B cell (primary cell): Measurements from ENCODE around the gene GLB1L2. TPM values are rescaled to one million over a fixed set of nuclear protein-coding genes. Genes with fewer than 3 reads are reported as not detected.

Experiments used
- ATAC-seq: fragments of 200-7000 bp; cut with Tn5 transposase; one replicate; pipeline ENCODE4 v1.10.0; 2021; ENCODE audit warnings: low read depth, mild to moderate bottlenecking, moderate number of reproducible peaks, moderate library complexity
- CTCF ChIA-PET: fragments of 350-600 bp; sonication (Branson Sonifier 250); formaldehyde crosslinking; loops from one replicate; lab custom pipeline; 2021; ENCODE audit warnings: antibody characterized with exemption, inconsistent platforms; lab: Charles Lee
- POLR2A ChIA-PET: fragments of 350-600 bp; sonication (Branson Sonifier 250); formaldehyde crosslinking; loops from one replicate; lab custom pipeline; 2021; ENCODE audit warnings: antibody characterized with exemption; lab: Charles Lee
- DNase-seq: peaks from one replicate; pipeline ENCODE4 v3.0.0; 2013
- H2AFZ ChIP-seq: 2 replicates; pipeline ENCODE4 v1.6.1; 2012; ENCODE audit warnings: mild to moderate bottlenecking, low read depth, low read length; ENCODE audit not compliant: insufficient read depth, poor library complexity, severe bottlenecking
- H3K27ac ChIP-seq, 2 donors: 1 replicate in 1 of 2; 2 replicates in 1 of 2; pipeline ENCODE4 v1.5.1; 2012 to 2013; ENCODE audit warnings: low read length in 2 of 2, mild to moderate bottlenecking in 2 of 2, moderate library complexity in 1 of 2
- H3K27me3 ChIP-seq, 4 experiments: fragments of 200-600 bp in 1 of 4; sonication (generic) in 1 of 4; replicated peaks in 1 of 4; 1 replicate in 2 of 4; 2 replicates in 2 of 4; pipeline versions ENCODE4 v1.6.1 to v1.7.0; 2013 to 2016; ENCODE audit warnings: low read length in 3 of 4, mild to moderate bottlenecking in 2 of 4, mixed read lengths in 1 of 4, moderate library complexity in 1 of 4; ENCODE audit not compliant: insufficient read depth in 4 of 4, control insufficient read depth in 3 of 4; ENCODE audit errors: control extremely low read depth in 1 of 4
- H3K36me3 ChIP-seq, 2 experiments: replicated peaks in 1 of 2; 1 replicate in 1 of 2; 2 replicates in 1 of 2; pipeline versions ENCODE4 v1.6.1 to v1.7.1; 2013; ENCODE audit warnings: low read length in 1 of 2; ENCODE audit not compliant: insufficient read depth in 2 of 2, control insufficient read depth in 1 of 2; ENCODE audit errors: control extremely low read depth in 1 of 2, extremely low read depth in 1 of 2
- H3K4me1 ChIP-seq, 2 donors: fragments of 200-600 bp in 1 of 2; sonication (generic) in 1 of 2; 1 replicate in 1 of 2; 2 replicates in 1 of 2; pipeline versions ENCODE4 v1.5.1 to v1.6.1; 2013 to 2017; ENCODE audit warnings: low read length in 2 of 2; ENCODE audit not compliant: control insufficient read depth in 2 of 2, insufficient read depth in 2 of 2
- H3K4me2 ChIP-seq: replicated peaks from 2 replicates; pipeline ENCODE3; 2012; ENCODE audit warnings: mild to moderate bottlenecking, low read depth, low read length; ENCODE audit not compliant: poor library complexity, severe bottlenecking
- H3K4me3 ChIP-seq, 5 experiments: fragments of 200-600 bp in 1 of 5; sonication (generic) in 1 of 5; 1 replicate in 3 of 5; 2 replicates in 2 of 5; pipeline versions ENCODE4 v1.5.1 to v1.7.0; 2011 to 2016; ENCODE audit warnings: low read length in 4 of 5, mild to moderate bottlenecking in 4 of 5, low read depth in 2 of 5, control low read depth in 1 of 5, moderate library complexity in 1 of 5; ENCODE audit not compliant: insufficient read depth in 1 of 5; ENCODE audit errors: control extremely low read depth in 1 of 5, extremely low read depth in 1 of 5
- H3K79me2 ChIP-seq: fragments of 200-600 bp; sonication (generic); one replicate; pipeline ENCODE4 v1.6.0; 2016; ENCODE audit warnings: low read length; ENCODE audit not compliant: control insufficient read depth, insufficient read depth
- H3K9ac ChIP-seq: fragments of 200-600 bp; sonication (generic); 2 replicates; pipeline ENCODE4 v1.6.1; 2017; ENCODE audit warnings: mild to moderate bottlenecking, low read length, moderate library complexity
- H3K9me3 ChIP-seq, 3 donors: one replicate each; pipeline versions ENCODE4 v1.6.1 to v1.7.1; 2013; ENCODE audit warnings: low read length in 2 of 3; ENCODE audit not compliant: control insufficient read depth in 2 of 3, insufficient read depth in 1 of 3; ENCODE audit errors: control extremely low read depth in 1 of 3
- H4K20me1 ChIP-seq: 2 replicates; pipeline ENCODE4 v1.6.0; 2012; ENCODE audit warnings: mild to moderate bottlenecking, low read length; ENCODE audit not compliant: insufficient read depth, control insufficient read depth, poor library complexity, severe bottlenecking
- H3K27ac Mint-ChIP-seq: one replicate; pipeline ENCODE4 v1.8.0; 2021; ENCODE audit warnings: mixed read lengths
- H3K27me3 Mint-ChIP-seq: one replicate; pipeline ENCODE4 v1.8.0; 2021; ENCODE audit warnings: mixed read lengths
- H3K4me1 Mint-ChIP-seq: one replicate; pipeline ENCODE4 v1.8.0; 2021; ENCODE audit warnings: mixed read lengths
- H3K4me3 Mint-ChIP-seq: one replicate; pipeline ENCODE4 v1.8.0; 2021; ENCODE audit warnings: mixed read lengths
- H3K9me3 Mint-ChIP-seq: one replicate; pipeline ENCODE4 v1.8.0; 2022; ENCODE audit warnings: mixed read lengths; ENCODE audit not compliant: insufficient read depth
- CTCF ChIP-seq: fragments of 200-600 bp; IDR thresholded peaks from one replicate; pipeline ENCODE4 v1.8.0; 2022; ENCODE audit warnings: antibody characterized with exemption, mild to moderate bottlenecking
- EZH2 ChIP-seq: IDR thresholded peaks from 2 replicates; pipeline ENCODE4 v1.6.1; 2012; ENCODE audit warnings: borderline replicate concordance, low read depth, mild to moderate bottlenecking, moderate library complexity, low read length; ENCODE audit not compliant: insufficient read depth, poor library complexity, severe bottlenecking
- WGBS: methylation state at CpG from one replicate; pipeline ENCODE4 v1.1.5; 2013; ENCODE audit warnings: missing lambda C conversion rate; ENCODE audit not compliant: insufficient coverage; 5-methylcytosine and 5-hydroxymethylcytosine counted together
- intact Hi-C: fragments of 100-400 bp; cut with micrococcal nuclease; formaldehyde crosslinking; loops from one replicate; pipeline ENCODE4 v1.10.0; 2022
- polyA plus RNA-seq: library from polyadenylated mRNA; depleted of rRNA; stranded (reverse); fragments of >200 nt; gene quantifications from 2 replicates; pipeline ENCODE4 v1.2.3, GENCODE V29; 2012
- total RNA-seq, 2 donors: library from RNA; stranded (reverse); fragments of 120-200 nt in 1 of 2; gene quantifications; 1 replicate in 1 of 2; 2 replicates in 1 of 2; pipeline versions ENCODE4 v1.2.3 to v1.2.4, GENCODE V29; 2013 to 2022

GLB1L2 gene
- total and polyA plus RNA-seq, 2 donors (not counting 1 experiment from before 2014, with no cell fraction given), result 0.31 to 0.44 TPM

- H3K27me3 ChIP-seq, result no peaks in the 10 kb centered on the region
- H4K20me1 ChIP-seq, result no peaks in the 10 kb centered on the region
- Mint-ChIP-seq H3K4me3 (no peak overlapping the region), H3K27ac (no peak overlapping the region), H3K9me3 (no peaks in the 10 kb centered on the region), H3K4me1 (no peaks in the 10 kb centered on the region), H3K27me3 (peaks cover 3% of the 10 kb centered on the region)
- POLR2A ChIA-PET, result no interaction called here
- intact Hi-C loops, result no loop called here
- no peaks in the 10 kb centered on the region for H3K79me2 ChIP-seq
- H3K4me1 ChIP-seq, result no peaks in the 10 kb centered on the region
- H2AFZ ChIP-seq, result no peak overlapping the region
- H3K27ac ChIP-seq, result no peak overlapping the region
- no peak overlapping the region for H3K9ac ChIP-seq
- no peak for TF ChIP-seq EZH2
- TF ChIP-seq CTCF, result no peak
- no peaks in the 10 kb centered on the region for H3K9me3 ChIP-seq
- 67% methylated on average over 7 of the region's 9 CpGs for WGBS
- CTCF ChIA-PET, result no interaction called here
- ATAC-seq (no peak), DNase-seq (no peak)
- no peaks in the 10 kb centered on the region for H3K36me3 ChIP-seq
- H3K4me3 ChIP-seq, result no peak overlapping the region
- H3K4me2 ChIP-seq, result no peak overlapping the region
Observed at GRCh38 chr11:134374171-134374570, 42.4 kb downstream of the GLB1L2 start.

GRCh38 chr11:134374891-134375550, 43.2 kb downstream of the GLB1L2 start:
- no peaks in the 10 kb centered on the region for H3K27me3 ChIP-seq
- H3K4me1 ChIP-seq, result no peaks in the 10 kb centered on the region
- H3K4me3 ChIP-seq, result no peak overlapping the region
- no peaks in the 10 kb centered on the region for H3K79me2 ChIP-seq
- WGBS, result 92% methylated on average over 12 of the region's 16 CpGs
- no peak overlapping the region for H3K27ac ChIP-seq
- ChIA-PET CTCF (no interaction called here), POLR2A (no interaction called here)
- no peak overlapping the region for H3K4me3 Mint-ChIP-seq
- H3K4me1 Mint-ChIP-seq, result no peaks in the 10 kb centered on the region
- H3K9me3 ChIP-seq, result no peaks in the 10 kb centered on the region
- no peaks in the 10 kb centered on the region for H3K9me3 Mint-ChIP-seq
- no peak for DNase-seq
- no peaks in the 10 kb centered on the region for H4K20me1 ChIP-seq
- H3K27ac Mint-ChIP-seq, result no peak overlapping the region
- TF ChIP-seq CTCF, result no peak
- TF ChIP-seq EZH2, result no peak
- intact Hi-C loops, result no loop called here
- H3K27me3 Mint-ChIP-seq, result peaks cover 3% of the 10 kb centered on the region
- no peak overlapping the region for H3K4me2 ChIP-seq
- H3K36me3 ChIP-seq, result no peaks in the 10 kb centered on the region
- ATAC-seq, result no peak
- no peak overlapping the region for H2AFZ ChIP-seq
- no peak overlapping the region for H3K9ac ChIP-seq
